Ramos (cell line): ENCODE results near the gene HELZ2.

ENCODE experiments used
- in situ Hi-C: fragments of 300-500 bp; cut with MboI; formaldehyde crosslinking; loops from one replicate; pipeline ENCODE4 v1.14.3; 2022; ENCODE audit warnings: low sequenced_read_pairs; ENCODE audit not compliant: unreplicated experiment

Gene HELZ2

GRCh38 chr20:63529180-63529860, 44.7 kb downstream of the HELZ2 start:
- in situ Hi-C loops, result no loop called here

DNA sequence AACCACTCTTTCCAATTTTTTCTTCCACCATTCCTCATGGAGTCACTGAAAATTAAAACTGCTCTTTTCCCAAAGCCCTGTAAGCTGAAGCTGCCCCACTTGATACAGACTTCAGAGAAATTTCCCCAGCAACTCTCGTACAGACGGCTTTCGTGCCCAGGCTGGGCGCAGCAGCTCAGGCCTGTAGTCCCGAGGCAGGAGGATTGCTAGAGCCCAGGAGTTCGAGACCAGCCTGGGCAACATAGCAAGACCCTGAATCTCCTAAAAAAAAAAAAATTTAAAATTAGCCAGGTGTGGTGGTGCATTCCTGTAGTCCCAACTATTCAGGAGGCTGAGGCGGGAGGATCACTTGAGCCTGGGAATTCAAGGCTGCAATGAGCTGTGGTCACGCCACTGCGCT, 46.9 kb downstream of the HELZ2 start:
- in situ Hi-C loops, result no loop called here

- in situ Hi-C loops, result no loop called here
Observed at GRCh38 chr20:63525971-63526370, 48.1 kb downstream of the HELZ2 start.

DNA sequence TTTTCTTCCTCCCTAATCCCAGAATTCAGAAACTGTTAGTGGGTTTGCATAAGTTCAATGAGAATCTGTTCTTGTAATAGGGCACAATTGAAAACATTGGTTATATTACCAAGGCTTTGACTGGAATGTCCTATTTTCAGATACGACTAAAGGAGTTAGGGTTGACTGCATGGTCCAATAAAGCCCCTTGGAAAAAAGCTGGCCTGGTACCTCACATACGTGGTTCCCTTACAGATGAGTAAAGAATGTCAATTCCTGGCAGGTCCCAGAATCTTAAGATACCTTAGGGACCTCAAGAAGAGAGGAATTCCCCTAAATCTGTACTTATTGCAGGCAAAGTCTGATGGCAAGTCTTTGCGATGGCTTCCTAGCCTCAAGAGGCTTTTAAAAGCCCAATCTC, 48.9 kb downstream of the HELZ2 start:
- in situ Hi-C loops, result no loop called here
